Kidney (tissue), 14 donors: ENCODE results near the gene ACO2. TPM values are rescaled to one million over a fixed set of nuclear protein-coding genes. Genes with fewer than 3 reads are reported as not detected.
A peak's percentile ranks its signal among the peaks of the same experiment; 100 is the strongest.

Source experiments
- DNase-seq, 5 donors: peaks; one replicate each; pipeline ENCODE4 v3.0.0-alpha.2; 2013 to 2020
- FAIRE-seq: peaks from 2 replicates; lab custom pipeline; 2012; peaks lifted over from hg19 to GRCh38; lab: Jason Lieb, UNC
- H3K27ac ChIP-seq, 2 donors: one replicate each; pipeline ENCODE4 v1.7.0; 2013; ENCODE audit warnings: low read depth in 2 of 2, low read length in 2 of 2, inconsistent platforms in 1 of 2
- H3K27me3 ChIP-seq: one replicate; pipeline ENCODE4 v1.7.1; 2013; ENCODE audit warnings: low read length, inconsistent platforms; ENCODE audit not compliant: control insufficient read depth, insufficient read depth
- H3K36me3 ChIP-seq, 3 donors: one replicate each; pipeline versions ENCODE4 v1.7.0 to v1.7.1; 2013; ENCODE audit warnings: low read length in 3 of 3, control low read depth in 1 of 3, inconsistent platforms in 1 of 3; ENCODE audit not compliant: insufficient read depth in 3 of 3, control insufficient read depth in 2 of 3
- H3K4me1 ChIP-seq, 3 donors: one replicate each; pipeline versions ENCODE4 v1.7.0 to v1.7.1; 2013; ENCODE audit warnings: low read length in 3 of 3, inconsistent platforms in 1 of 3, low read depth in 1 of 3; ENCODE audit not compliant: control insufficient read depth in 2 of 3, insufficient read depth in 2 of 3
- H3K4me3 ChIP-seq, 3 donors: one replicate each; pipeline versions ENCODE4 v1.7.0 to v1.8.1; 2013; ENCODE audit warnings: low read length in 3 of 3, control low read depth in 1 of 3, inconsistent platforms in 1 of 3
- H3K9ac ChIP-seq, 3 donors: one replicate each; pipeline versions ENCODE4 v1.7.0 to v1.7.1; 2013; ENCODE audit warnings: low read length in 3 of 3, control low read depth in 1 of 3, inconsistent platforms in 1 of 3
- H3K9me3 ChIP-seq, 3 donors: one replicate each; pipeline versions ENCODE4 v1.7.0 to v1.7.1; 2013; ENCODE audit warnings: low read length in 3 of 3, control low read depth in 1 of 3, inconsistent platforms in 1 of 3; ENCODE audit not compliant: control insufficient read depth in 2 of 3, insufficient read depth in 1 of 3
- CTCF ChIP-seq: IDR thresholded peaks from 3 replicates; pipeline ENCODE4 v1.5.1; 2012; ENCODE audit warnings: mild to moderate bottlenecking, moderate library complexity, borderline replicate concordance; ENCODE audit not compliant: insufficient read depth; ENCODE audit errors: extremely low read depth
- intact Hi-C: fragments of 100-400 bp; cut with DNase I; formaldehyde crosslinking; loops from one replicate; pipeline ENCODE4 v1.11.1; 2022
- polyA plus RNA-seq: library from polyadenylated mRNA; stranded (reverse); fragments of 350-450 nt; fragmentation: Illumina TruSeq; extraction: RNeasy Lipid Tissue Mini Kit (QIAGEN cat#74804); gene quantifications from one replicate; pipeline ENCODE4 v1.2.3, GENCODE V29; 2014; ENCODE audit warnings: low read depth, low replicate concordance; ENCODE audit not compliant: insufficient read depth
- total RNA-seq: library from RNA; stranded (reverse); fragmentation: NEBNext Ultra II Directional; extraction: Animal tissue kit (Norgen Biotek cat#: 25700); gene quantifications from one replicate; pipeline ENCODE4 v1.2.1, GENCODE V29; 2021
- donor health status: control.
- donor health status: control.
- donor health status: control.
- donor health status: control.
- donor health status: control.
- donor health status: DM: yes; HTN: yes; CAD: no.
- donor health status: Normal renal cell carcinoma (clear cell type).

Gene ACO2
- total and polyA plus RNA-seq, 2 donors from 2014 or later: 119 to 262 TPM

DNA sequence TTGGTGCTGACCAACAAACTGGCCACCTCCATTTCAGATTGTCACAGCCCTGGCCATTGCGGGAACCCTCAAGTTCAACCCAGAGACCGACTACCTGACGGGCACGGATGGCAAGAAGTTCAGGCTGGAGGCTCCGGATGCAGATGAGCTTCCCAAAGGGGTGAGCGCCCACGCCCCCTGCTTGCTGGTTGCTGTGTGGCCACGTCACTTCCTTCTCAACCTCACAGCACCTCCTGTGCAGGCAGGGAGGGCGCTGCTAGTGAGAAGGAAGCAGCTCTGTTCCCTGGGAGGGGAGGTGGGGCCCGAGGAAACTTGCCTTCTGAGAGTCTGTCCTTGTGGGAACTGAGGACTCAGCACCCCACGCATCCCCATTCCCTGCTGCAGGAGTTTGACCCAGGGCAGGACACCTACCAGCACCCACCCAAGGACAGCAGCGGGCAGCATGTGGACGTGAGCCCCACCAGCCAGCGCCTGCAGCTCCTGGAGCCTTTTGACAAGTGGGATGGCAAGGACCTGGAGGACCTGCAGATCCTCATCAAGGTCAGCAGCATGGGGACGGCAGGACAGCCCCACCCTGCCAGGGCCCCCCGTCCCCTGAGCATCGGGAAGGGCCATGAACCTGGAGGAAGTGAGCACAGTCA, 56.0 kb downstream of the ACO2 start:
- Histone ChIP-seq H3K27ac (peak overlapping the region; percentile 22 to 84), H3K9ac (no peak overlapping the region), H3K4me3 (no peak overlapping the region), H3K4me1 (peaks cover 0 to 24% (median 17%) of the 10 kb centered on the region in 3 donors), H3K27me3 (no peaks in the 10 kb centered on the region), H3K36me3 (peaks cover 0 to 76% (median 37%) of the 10 kb centered on the region in 3 donors), H3K9me3 (no peaks in the 10 kb centered on the region)
- TF ChIP-seq CTCF: no peak
- peak in 1 of 5 donors; percentile 81 for DNase-seq
- FAIRE-seq: no peak
- intact Hi-C loops: no loop called here

GRCh38 chr22:41525450-41526225, 56.7 kb downstream of the ACO2 start:
- H3K27ac ChIP-seq: no peak overlapping the region
- H3K9me3 ChIP-seq: no peaks in the 10 kb centered on the region
- no peak for TF ChIP-seq CTCF
- intact Hi-C loops: no loop called here
- H3K4me3 ChIP-seq: no peak overlapping the region
- no peaks in the 10 kb centered on the region for H3K27me3 ChIP-seq
- FAIRE-seq: no peak
- H3K9ac ChIP-seq: no peak overlapping the region
- peaks cover 0 to 24% (median 17%) of the 10 kb centered on the region in 3 donors for H3K4me1 ChIP-seq
- peaks cover 0 to 76% (median 34%) of the 10 kb centered on the region in 3 donors for H3K36me3 ChIP-seq
- no peak for DNase-seq

DNA sequence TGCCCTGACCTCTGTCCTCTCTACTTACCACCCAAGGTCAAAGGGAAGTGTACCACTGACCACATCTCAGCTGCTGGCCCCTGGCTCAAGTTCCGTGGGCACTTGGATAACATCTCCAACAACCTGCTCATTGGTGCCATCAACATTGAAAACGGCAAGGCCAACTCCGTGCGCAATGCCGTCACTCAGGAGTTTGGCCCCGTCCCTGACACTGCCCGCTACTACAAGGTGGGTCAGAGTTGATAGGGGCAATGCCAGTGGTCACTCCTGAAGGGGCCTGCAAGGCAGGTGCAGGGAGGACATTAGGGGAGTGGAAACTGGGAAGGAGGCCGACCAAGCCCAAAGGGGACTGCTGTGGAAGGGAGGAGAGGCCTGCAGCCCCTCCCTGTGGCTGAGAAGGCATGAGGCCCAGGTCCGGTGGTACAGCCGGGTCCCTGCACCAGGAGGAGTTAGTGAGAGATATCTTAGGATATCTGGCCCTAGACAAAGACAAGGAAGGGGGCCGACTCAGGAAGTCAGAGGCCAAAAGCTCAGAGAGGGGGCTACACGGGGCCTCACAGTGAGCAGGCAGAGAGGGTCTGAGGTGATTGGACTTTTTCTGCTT, 57.4 kb downstream of the ACO2 start:
- intact Hi-C loops: no loop called here
- H3K4me1 ChIP-seq: peaks cover 0 to 25% (median 17%) of the 10 kb centered on the region in 3 donors
- FAIRE-seq: no peak

More for the DNA sequence above, 57.4 kb downstream of the ACO2 start:
- no peak overlapping the region for H3K4me3 ChIP-seq
- H3K9me3 ChIP-seq: no peaks in the 10 kb centered on the region
- no peak for DNase-seq
- H3K27ac ChIP-seq: no peak overlapping the region
- H3K27me3 ChIP-seq: no peaks in the 10 kb centered on the region
- peaks cover 0 to 79% (median 30%) of the 10 kb centered on the region in 3 donors for H3K36me3 ChIP-seq
- no peak overlapping the region for H3K9ac ChIP-seq
- TF ChIP-seq CTCF: no peak
